Activated naive CD8-positive, alpha-beta T cell treated with anti-CD3 and anti-CD28 coated beads, Interleukin-2, amount 10 ng/mL, durations not matched to agents 7 days and 5 days (primary cell): ENCODE results near the gene KANSL1L. TPM values are rescaled to one million over a fixed set of nuclear protein-coding genes. Genes with fewer than 3 reads are reported as not detected.

ENCODE experiments used
- ATAC-seq: fragments of 150-1000 bp; cut with Tn5 transposase; one replicate; pipeline ENCODE4 v1.10.0; 2021; ENCODE audit warnings: low read depth, moderate library complexity
- POLR2A ChIA-PET: fragments of 350-600 bp; sonication (Branson Sonifier 250); formaldehyde crosslinking; loops from one replicate; lab custom pipeline; 2021; ENCODE audit warnings: antibody characterized with exemption; lab: Charles Lee
- DNase-seq: peaks from one replicate; pipeline ENCODE4 v3.0.0; 2021
- H3K27ac Mint-ChIP-seq: one replicate; pipeline ENCODE4 v1.8.0; 2022; ENCODE audit warnings: mild to moderate bottlenecking, mixed read lengths
- H3K27me3 Mint-ChIP-seq: one replicate; pipeline ENCODE4 v1.8.0; 2022; ENCODE audit warnings: mild to moderate bottlenecking, moderate library complexity, mixed read lengths
- H3K36me3 Mint-ChIP-seq: one replicate; pipeline ENCODE4 v1.8.0; 2021; ENCODE audit warnings: mild to moderate bottlenecking, mixed read lengths
- H3K4me1 Mint-ChIP-seq: one replicate; pipeline ENCODE4 v1.8.0; 2021; ENCODE audit warnings: mixed read lengths
- H3K4me3 Mint-ChIP-seq: one replicate; pipeline ENCODE4 v1.8.0; 2022; ENCODE audit warnings: mild to moderate bottlenecking, moderate library complexity, mixed read lengths
- H3K9me3 Mint-ChIP-seq: one replicate; pipeline ENCODE4 v1.8.0; 2021; ENCODE audit warnings: mixed read lengths
- total RNA-seq, 2 experiments: library from RNA; stranded (reverse); gene quantifications; one replicate each; pipeline ENCODE4 v1.2.3, GENCODE V29; 2021

Gene KANSL1L
- 10 to 100 TPM in 1 of 2 experiments, 1 to 10 TPM in 1; 6.5 to 10.2 TPM for total RNA-seq

DNA sequence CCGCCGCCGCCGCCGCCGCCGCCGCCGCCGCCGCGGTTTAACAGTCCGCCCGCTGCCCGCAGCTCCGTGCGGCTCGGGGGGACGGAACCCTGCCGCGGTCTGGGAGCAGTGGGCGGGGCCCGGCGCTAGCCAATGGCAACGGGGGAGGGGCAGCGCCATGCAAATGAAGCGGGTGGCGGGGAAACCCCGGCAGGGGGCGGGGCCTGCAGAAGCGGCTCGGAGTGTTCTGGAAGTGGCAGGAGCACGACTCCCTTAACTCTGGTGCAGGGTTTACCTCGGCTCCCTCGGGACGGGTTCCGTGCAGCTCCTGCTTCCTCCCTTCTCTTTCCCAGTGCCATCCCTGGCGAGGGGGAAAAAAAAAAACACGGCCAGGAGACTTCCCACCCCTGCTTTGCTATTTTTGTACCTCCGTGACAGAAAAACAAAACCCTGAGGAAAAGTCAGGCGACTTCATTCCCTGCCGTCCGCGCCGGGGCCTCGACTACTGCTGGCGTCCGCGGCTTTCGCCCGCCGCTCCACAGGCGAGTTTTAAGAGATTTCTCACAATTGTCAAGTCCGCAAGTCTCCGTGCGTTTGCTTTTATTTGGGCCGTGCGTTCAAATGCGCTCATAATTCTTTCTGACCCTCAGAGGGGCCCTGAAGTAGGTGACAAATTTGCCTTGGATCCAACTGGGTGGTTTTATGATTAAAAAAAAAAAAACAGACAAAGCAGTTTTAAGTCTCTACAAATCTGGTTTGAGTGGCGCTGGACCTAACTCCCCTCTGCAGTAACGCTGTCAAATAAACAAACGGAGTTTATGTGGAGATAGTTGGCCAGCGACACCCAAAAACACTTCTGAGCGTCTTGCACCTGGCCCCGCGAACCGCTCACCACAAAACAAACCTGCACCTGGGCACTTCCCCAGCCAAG lies at the start of gene KANSL1L:
Gene KANSL1L, minus strand, starts transcription at position 101 of the 910 bp plus-strand sequence. CDS start 16,827 bp downstream, outside the sequence.
- DNase-seq (peak; percentile 98), ATAC-seq (peak; percentile 70)
- Mint-ChIP-seq H3K36me3 (no peaks in the 10 kb centered on the region), H3K4me1 (peaks cover 20% of the 10 kb centered on the region), H3K9me3 (no peaks in the 10 kb centered on the region), H3K4me3 (peak within 1 kb of the TSS; percentile 94), H3K27ac (peak within 1 kb of the TSS; percentile 94), H3K27me3 (peaks cover 19% of the 10 kb centered on the region)
- POLR2A ChIA-PET = interaction anchor here (0.6 to 1.3 kb wide), 3 partner anchors 10 to 170 kb away, joined by 3 to 6 read pairs (median 5); no protein-coding TSS in a partner anchor

DNA sequence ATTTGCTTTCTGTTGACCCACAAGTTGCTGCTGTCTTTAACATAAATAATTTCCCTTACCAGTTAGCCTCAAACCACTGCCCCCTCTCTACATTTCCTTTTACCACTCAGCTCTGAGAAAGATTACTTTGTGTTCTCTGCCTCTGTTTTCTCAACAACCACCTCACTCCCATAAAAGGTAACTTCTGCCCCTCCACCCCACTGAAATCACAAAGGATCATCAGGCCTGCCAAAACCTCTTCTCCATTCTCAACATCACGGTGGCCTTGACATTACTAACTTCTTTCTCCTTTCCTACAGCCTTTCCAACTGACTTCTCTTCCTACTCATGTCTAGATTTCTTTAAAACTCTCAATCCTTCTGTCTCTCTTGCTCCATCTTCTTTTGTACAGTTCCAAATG lies 43.9 kb upstream of the KANSL1L start:
- DNase-seq (no peak), ATAC-seq (no peak)
- H3K27ac Mint-ChIP-seq = no peak overlapping the region
- peaks cover 11% of the 10 kb centered on the region for H3K27me3 Mint-ChIP-seq
- H3K9me3 Mint-ChIP-seq = no peaks in the 10 kb centered on the region
- no peak overlapping the region for H3K4me3 Mint-ChIP-seq
- POLR2A ChIA-PET = no interaction called here
- no peaks in the 10 kb centered on the region for H3K36me3 Mint-ChIP-seq
- no peaks in the 10 kb centered on the region for H3K4me1 Mint-ChIP-seq

DNA sequence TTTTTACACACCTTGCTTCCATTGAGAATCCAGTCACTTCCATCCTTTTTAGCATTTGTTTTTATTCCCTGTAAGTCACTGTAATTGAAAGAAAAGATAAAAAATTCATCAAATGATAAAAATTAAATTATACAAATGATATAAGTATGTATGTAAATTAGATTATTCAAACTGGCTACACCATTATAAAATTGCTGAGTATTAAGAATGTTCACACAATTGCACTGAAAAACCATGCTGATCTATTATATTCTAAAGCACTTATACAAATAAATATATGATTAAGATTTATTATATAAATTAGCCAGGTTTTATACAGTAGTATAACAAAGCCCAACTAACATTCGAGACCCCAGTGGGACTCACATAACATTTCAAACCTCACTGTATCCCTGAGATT lies 39.0 kb upstream of the KANSL1L start:
- Mint-ChIP-seq H3K9me3 (no peaks in the 10 kb centered on the region), H3K4me1 (no peaks in the 10 kb centered on the region), H3K27me3 (peaks cover 7% of the 10 kb centered on the region), H3K27ac (no peak overlapping the region), H3K36me3 (no peaks in the 10 kb centered on the region), H3K4me3 (no peak overlapping the region)
- POLR2A ChIA-PET = no interaction called here
- no peak for ATAC-seq
- DNase-seq = no peak

GRCh38 chr2:210207929-210208328 lies 36.7 kb upstream of the KANSL1L start:
- ATAC-seq = no peak
- POLR2A ChIA-PET = no interaction called here

GRCh38 chr2:210203558-210203957 lies 32.3 kb upstream of the KANSL1L start:
- H3K27me3 Mint-ChIP-seq = peaks cover 6% of the 10 kb centered on the region
- ATAC-seq = no peak
- H3K9me3 Mint-ChIP-seq = no peaks in the 10 kb centered on the region
- no peak for DNase-seq
- no peaks in the 10 kb centered on the region for H3K4me1 Mint-ChIP-seq
- no peak overlapping the region for H3K27ac Mint-ChIP-seq
- no peak overlapping the region for H3K4me3 Mint-ChIP-seq
- no peaks in the 10 kb centered on the region for H3K36me3 Mint-ChIP-seq
- POLR2A ChIA-PET = no interaction called here

More at GRCh38 chr2:210207929-210208328, 36.7 kb upstream of the KANSL1L start:
- Mint-ChIP-seq H3K4me3 (no peak overlapping the region), H3K36me3 (no peaks in the 10 kb centered on the region), H3K4me1 (no peaks in the 10 kb centered on the region), H3K27ac (no peak overlapping the region), H3K9me3 (no peaks in the 10 kb centered on the region), H3K27me3 (peaks cover 10% of the 10 kb centered on the region)
- DNase-seq = no peak

- ATAC-seq (no peak), DNase-seq (no peak)
- peaks cover 6% of the 10 kb centered on the region for H3K27me3 Mint-ChIP-seq
- H3K9me3 Mint-ChIP-seq = no peaks in the 10 kb centered on the region
- H3K4me1 Mint-ChIP-seq = peaks cover 3% of the 10 kb centered on the region
- POLR2A ChIA-PET = no interaction called here
- no peaks in the 10 kb centered on the region for H3K36me3 Mint-ChIP-seq
- H3K27ac Mint-ChIP-seq = no peak overlapping the region
- no peak overlapping the region for H3K4me3 Mint-ChIP-seq
These were observed 31.9 kb upstream of the KANSL1L start for GRCh38 chr2:210203147-210203546.

GRCh38 chr2:210199854-210200253 lies 28.6 kb upstream of the KANSL1L start:
- Mint-ChIP-seq H3K27ac (no peak overlapping the region), H3K36me3 (no peaks in the 10 kb centered on the region), H3K9me3 (no peaks in the 10 kb centered on the region), H3K4me1 (peaks cover 3% of the 10 kb centered on the region), H3K4me3 (no peak overlapping the region), H3K27me3 (peaks cover 6% of the 10 kb centered on the region)
- POLR2A ChIA-PET = no interaction called here
- ATAC-seq = no peak
- no peak for DNase-seq

DNA sequence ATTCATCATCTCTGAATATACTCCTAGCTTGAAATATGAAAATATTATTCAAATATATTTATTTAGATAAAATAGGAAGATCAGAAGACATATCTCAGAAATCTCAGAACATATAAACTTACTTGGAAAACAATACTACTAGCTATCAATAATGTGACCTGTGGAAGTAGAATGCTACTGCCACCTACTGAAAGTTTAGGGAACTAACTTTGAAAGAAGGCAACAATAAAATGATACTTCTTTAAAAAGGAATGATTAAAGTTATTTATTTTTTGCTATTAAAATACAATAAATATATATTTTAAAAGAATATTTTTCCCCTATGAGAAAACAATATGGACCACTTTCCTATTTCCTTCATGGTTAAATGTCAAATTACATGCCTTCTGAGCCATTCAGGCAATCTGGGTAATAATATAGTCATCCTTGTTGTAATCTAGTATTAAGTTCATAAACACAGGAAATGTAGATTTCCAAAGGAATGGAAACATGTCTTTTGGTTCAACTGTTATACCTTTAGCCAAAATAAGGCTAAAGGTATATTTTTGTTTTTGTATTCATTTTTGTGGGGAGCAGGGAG lies 28.1 kb upstream of the KANSL1L start:
- Mint-ChIP-seq H3K4me1 (peaks cover 3% of the 10 kb centered on the region), H3K9me3 (no peaks in the 10 kb centered on the region), H3K4me3 (no peak overlapping the region), H3K27me3 (peaks cover 6% of the 10 kb centered on the region), H3K27ac (no peak overlapping the region), H3K36me3 (no peaks in the 10 kb centered on the region)
- DNase-seq (no peak), ATAC-seq (no peak)
- POLR2A ChIA-PET = no interaction called here

DNA sequence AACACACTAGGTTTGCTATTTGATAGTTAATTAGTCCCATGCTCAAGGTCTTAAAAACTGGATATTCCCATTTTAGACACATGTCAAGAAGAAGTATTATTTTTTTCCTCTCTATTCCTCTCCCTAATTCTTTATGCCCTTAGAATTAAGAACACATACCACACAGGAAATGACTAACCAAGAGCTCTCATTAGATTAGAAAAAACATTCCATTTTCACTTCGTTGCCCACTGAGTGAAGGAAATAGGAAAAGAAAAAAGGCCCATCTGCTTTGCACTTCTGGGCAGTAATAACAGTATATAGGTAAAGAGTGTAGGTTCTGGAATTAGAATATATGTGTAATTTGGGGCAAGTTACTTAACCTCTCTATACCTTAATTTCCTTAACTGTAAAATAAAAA lies 27.1 kb upstream of the KANSL1L start:
- peaks cover 2% of the 10 kb centered on the region for H3K27me3 Mint-ChIP-seq
- DNase-seq (no peak), ATAC-seq (no peak)
- POLR2A ChIA-PET = no interaction called here
- H3K4me1 Mint-ChIP-seq = peaks cover 3% of the 10 kb centered on the region
- H3K27ac Mint-ChIP-seq = no peak overlapping the region
- H3K36me3 Mint-ChIP-seq = no peaks in the 10 kb centered on the region
- no peaks in the 10 kb centered on the region for H3K9me3 Mint-ChIP-seq
- no peak overlapping the region for H3K4me3 Mint-ChIP-seq

DNA sequence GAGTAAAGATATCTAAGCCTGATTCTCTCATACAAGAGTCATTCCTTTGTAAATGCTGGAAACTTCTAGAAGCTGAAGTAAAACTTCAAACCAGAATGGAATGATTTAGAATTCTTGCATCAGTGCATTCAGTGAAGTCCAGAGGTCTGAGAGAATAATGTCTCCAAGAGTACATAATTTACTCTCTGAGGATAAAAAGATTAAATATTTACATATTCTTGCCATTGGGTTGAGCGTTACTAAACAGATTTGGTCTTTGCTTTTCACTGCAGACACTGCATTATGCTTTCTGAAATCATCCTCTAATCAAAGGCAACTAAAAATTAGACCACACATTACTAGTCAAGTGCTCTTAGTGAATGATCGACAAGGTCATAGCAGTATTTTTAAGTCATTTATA lies 26.5 kb upstream of the KANSL1L start:
- POLR2A ChIA-PET = no interaction called here
- no peaks in the 10 kb centered on the region for H3K9me3 Mint-ChIP-seq
- no peak overlapping the region for H3K4me3 Mint-ChIP-seq
- H3K4me1 Mint-ChIP-seq = peaks cover 3% of the 10 kb centered on the region
- H3K27ac Mint-ChIP-seq = no peak overlapping the region
- no peaks in the 10 kb centered on the region for H3K36me3 Mint-ChIP-seq
- H3K27me3 Mint-ChIP-seq = peaks cover 2% of the 10 kb centered on the region
- ATAC-seq (no peak), DNase-seq (no peak)

DNA sequence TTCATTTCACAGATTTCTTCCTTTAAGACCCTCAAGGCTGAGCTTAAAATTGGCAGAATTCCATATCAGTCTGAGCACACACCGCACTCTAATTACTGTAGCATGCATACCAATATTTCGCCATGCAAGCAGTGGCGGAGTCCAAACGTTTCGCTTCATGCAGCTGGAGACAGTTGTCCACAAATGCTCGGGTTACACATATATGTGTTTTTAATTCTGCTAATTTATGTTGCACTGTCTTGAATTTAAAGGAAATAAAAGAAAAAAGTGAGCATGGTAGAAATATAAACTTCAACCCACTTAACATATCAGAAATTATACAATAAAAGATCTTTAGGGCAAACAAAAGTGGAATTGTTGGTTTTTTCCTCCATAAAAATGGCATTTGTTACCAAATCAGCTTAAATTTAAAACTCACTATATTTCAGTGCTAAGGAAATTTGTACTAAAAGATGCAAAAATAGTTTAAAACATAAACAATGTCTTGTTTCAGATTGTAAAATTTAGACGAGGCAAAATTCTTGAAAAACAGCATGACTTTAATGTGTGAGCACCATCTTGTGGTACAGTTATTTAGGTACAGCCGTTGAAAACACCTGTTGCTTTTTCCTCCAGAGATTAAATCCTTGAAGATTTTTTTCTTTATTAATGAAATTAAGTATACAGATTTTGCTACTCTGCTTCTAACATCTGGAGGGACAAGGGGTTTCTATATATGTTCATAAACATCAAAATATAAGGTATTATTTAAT lies 24.1 kb upstream of the KANSL1L start:
- no peak for DNase-seq
- H3K27me3 Mint-ChIP-seq = peaks cover 2% of the 10 kb centered on the region
- POLR2A ChIA-PET = no interaction called here

GRCh38 chr2:210190345-210190744 lies 19.1 kb upstream of the KANSL1L start:
- no peak overlapping the region for H3K27ac Mint-ChIP-seq
- no peak for ATAC-seq
- no peak for DNase-seq
- POLR2A ChIA-PET = no interaction called here
- H3K4me1 Mint-ChIP-seq = no peaks in the 10 kb centered on the region
- H3K4me3 Mint-ChIP-seq = no peak overlapping the region
- H3K36me3 Mint-ChIP-seq = no peaks in the 10 kb centered on the region
- H3K9me3 Mint-ChIP-seq = peaks cover 8% of the 10 kb centered on the region
- H3K27me3 Mint-ChIP-seq = peaks cover 1% of the 10 kb centered on the region

More for the DNA sequence above, 24.1 kb upstream of the KANSL1L start:
- Mint-ChIP-seq H3K36me3 (no peaks in the 10 kb centered on the region), H3K27ac (no peak overlapping the region), H3K4me1 (peaks cover 3% of the 10 kb centered on the region), H3K9me3 (no peaks in the 10 kb centered on the region), H3K4me3 (no peak overlapping the region)
- ATAC-seq = no peak

DNA sequence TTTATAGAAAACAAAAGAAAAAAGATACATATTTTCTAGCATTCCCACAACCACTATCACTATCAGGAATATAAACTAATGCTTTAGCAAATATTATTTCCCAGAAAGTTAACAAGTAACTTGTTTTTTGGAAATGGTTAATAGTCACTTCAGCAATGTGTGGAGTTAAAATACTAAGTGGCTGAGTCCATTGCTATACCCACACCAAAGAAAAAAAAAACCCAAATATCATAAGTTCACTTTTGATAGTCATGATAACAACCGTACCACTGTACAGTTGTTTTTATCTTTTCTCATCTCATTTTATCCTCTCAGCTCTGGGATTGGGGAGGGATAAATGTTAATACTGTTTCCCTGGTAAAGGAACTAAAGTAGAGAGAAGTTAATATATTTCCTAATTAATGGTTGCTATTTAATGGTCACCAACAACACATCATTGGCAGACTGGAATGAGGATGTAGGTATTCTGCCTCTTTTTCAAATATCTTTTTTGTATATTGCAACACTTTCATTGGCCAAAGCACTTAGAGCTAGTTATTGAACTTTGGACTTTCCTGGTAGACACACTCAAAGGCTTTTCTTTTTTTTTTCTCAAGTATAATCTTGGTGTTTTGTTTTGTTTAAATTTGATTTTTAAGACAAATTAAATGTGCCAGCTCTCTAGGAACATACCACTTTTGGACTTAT lies 18.4 kb upstream of the KANSL1L start:
- ATAC-seq = no peak
- Mint-ChIP-seq H3K36me3 (peaks cover 5% of the 10 kb centered on the region), H3K27ac (no peak overlapping the region), H3K4me1 (no peaks in the 10 kb centered on the region), H3K4me3 (no peak overlapping the region), H3K9me3 (peaks cover 12% of the 10 kb centered on the region), H3K27me3 (peaks cover 1% of the 10 kb centered on the region)
- DNase-seq = no peak
- POLR2A ChIA-PET = no interaction called here
